ENCODE data around the gene MRPL50.

The MRPL50 gene

DNA sequence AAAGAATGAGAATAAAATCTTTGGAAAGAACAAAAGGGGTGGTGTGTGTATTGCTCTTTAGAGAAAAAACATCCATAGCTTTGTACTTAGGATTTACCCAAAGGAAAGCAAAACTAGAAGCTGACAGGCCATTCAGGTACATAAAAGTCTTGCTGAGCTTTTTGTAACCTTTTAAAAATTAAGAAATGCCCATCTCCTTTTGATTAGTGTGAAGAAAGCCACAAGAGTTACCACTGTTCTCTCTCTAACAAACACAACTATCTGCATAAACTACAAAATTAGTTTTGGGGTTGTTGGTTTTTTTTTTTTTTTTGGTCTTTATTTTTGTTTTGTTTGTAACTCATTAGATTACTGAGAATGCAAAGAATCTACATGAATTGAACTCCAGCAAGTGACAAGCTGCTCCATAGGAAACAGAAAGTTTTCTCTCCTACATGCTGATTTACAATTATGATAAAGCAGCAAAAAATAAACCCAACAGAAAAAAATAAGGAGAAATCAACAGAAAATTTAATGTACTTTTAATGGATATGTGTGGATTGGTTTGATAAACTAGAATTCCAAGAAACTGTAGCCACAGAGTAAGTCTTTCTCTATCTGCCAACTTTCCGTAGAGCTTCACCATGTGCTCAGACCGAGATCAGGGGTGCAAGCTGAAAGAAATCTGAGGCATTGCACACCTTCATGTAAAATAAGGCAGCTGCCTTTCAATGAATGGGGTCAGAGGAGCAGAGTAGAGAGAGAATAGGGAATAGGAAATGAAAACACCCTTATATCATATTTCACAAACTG is 25.9 kb downstream of the MRPL50 start:
- DNase-seq: no peak

DNA sequence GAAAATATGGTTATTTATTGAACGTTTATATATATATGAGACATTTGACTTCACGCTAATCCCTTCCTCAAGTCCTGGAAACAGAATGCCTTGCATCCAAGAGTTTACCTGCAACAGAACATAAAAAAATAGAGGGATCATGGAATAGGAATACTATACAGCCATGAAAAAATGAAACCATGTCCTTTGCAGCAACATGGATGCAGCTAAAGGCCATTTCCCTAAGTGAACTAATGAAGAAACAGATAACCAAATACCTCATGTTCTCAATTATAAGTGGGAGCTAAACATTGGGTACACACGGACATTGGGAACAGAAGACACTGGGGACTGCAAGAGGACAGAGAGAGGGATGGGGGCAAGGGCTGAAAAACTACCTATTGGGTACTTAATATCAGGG is 26.6 kb downstream of the MRPL50 start:
- DNase-seq: no peak

DNA sequence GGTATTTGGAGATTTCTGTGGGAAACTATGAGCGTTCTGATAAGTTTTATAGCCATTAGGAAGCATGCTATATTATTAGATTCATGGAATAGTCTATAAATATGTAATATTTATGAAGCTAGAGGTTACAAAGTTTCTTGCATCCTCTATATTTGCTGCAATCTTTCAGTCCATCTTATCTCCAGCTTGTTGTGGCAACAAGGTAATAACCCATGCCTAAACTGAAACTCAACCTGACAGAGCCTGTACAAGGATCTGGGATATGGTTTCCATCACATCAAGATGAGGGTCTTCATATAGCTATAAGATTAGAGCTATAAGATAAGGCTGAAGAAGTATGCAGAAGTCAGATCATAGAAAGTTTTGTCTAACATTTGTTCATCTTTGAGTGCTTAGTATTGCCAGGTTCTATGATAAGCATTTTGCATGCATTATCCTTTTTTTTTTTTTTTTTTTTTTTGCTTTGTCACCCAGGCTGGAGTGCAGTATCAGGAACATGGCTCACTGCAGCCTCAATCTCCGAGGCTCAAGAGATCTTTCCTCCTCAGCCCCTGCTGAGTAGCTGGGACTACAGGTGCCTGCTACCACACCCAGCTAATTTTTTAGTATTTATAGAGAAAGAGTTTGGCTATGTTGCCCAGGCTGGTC is 28.4 kb downstream of the MRPL50 start:
- no peak for DNase-seq

DNA sequence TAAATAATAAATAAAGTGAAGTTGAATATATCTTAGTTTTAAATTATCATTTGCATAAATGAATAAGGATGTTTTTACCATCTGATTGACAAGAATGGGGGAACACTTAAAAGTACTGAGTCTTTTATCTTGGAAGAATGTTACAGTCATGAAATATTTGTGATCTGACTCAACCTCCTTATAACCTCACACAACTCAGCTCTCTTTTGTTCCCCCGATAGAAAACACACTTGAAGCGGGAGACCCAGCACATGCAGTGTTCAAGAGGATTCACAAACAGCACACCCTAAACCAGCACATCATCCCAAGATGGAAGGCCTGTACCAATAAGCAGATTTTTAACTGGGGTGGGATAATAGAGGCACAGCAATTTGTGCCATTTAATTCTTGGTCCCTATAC is 29.1 kb downstream of the MRPL50 start:
- DNase-seq: peak; percentile 61

DNA sequence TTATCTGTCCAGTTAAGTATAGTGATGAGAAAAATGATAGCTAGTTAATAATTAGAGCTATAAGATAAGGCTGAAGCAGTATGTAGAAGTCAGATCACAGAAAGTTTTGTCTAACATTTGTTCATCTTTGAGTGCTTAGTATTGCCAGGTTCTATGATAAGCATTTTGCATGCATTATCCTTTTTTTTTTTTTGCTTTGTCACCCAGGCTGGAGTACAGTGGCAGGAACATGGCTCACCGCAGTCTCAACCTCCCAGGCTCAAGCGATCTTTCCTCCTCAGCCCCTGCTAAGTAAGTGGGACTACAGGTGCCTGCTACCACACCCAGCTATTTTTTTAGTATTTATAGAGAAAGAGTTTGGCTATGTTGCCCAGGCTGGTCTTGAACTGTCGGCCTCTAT is 31.1 kb downstream of the MRPL50 start:
- DNase-seq: no peak

DNA sequence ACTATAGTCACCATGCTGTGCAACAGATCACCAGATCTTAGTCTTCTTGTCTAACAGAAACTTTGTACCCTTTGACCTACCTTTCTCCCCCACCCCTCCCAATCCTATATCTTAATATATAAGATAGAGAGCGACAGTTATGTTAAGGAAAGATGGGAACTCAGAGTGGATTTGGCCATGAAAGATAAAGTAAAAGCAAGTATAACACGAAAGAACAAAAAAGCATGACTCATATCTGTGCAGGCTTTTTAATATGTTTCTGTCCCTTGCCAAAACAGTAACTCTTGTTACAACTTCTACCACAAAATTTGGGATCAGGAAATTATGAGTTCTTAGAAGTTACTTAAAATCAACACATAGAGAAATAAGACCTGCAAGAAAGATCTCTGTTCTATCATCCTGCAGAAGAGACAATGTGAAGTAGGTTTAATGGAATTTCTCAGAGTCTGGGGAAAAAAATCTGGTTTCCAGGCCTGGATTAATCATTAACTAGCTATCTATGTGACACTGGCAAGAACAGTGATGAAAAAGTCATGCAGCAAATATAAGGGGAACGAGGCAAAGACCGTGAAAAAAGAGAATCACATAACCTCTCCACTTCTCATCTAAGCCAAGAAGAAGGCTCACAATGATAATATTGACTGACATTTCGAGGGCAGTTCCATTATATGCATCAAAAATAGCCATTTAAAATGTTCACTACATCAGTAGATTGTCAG is 32.2 kb downstream of the MRPL50 start:
- peak; percentile 34 for DNase-seq

DNA sequence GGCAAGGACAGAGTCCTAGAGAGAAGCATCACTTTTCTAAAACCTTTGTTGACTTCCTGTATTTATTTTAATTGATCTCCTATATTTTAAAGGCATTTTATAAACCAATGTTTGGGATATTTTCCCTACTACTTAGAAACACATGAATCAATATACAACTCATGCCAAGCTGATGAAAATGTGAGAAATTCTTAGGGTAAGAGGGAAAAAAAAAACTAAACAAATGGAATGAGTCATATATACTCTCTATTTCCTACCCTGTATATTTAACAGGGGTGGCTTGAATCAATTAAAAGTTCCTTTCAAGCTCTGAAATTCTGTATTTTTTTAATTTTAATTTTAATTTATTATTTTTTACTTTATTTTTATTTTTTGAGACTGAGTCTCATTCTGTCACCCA is 33.2 kb downstream of the MRPL50 start:
- DNase-seq: peak; percentile 39

DNA sequence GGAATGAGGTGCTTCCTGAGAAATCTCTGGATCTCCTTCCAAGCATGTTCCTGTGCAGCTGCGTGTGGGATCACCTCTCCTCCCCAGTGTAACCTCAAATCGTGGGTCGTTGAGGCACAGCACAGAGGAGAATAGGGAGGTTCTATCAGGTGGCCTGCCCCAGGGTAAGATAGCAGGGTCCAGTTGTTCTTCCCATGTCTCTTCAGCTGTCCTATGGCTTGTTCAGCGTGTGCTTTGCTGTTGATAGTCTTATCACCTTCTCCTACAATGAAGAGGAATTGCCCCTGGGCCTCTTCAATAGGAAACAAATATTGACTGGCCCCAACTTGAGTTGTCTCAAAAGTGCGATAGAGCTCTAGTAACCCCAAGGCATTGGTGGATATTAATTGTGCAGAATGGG is 36.0 kb downstream of the MRPL50 start:
- no peak for DNase-seq

DNA sequence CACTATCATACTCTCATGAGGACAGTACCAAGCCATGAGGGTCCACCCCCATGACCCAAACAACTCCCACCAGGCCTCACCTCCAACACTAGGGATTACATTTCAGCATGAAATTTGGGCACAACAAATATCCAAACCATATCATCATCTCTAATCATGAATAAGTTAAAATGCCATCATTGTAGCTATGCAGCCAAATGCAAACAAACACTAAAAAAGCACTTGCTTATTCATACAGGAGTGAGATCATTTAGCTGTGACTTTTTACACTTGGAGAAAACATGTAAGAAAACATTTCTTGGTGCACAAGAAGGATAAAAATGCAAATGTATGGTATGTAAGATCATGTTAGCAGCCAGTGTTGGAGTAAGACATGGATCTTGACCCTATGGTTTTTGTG is 37.8 kb downstream of the MRPL50 start:
- DNase-seq: no peak

DNA sequence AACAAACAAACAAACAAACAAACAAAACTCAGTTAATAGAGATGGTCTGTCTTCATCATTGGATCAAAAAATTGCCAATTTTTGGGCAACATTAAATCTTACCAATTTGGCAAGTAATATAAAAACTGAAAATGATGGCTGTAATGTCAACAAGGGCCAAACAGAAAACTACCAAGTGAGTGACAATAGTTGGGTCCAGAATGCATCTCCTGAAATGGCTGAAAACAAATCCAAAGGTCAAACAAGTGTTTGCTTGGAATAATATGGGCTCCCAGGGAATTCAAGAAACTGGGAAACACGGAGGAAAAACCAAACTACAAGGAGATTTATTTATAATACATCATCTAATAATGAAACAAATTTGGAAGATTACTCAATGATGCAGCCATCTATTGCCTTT is 38.7 kb downstream of the MRPL50 start:
- DNase-seq: no peak

DNA sequence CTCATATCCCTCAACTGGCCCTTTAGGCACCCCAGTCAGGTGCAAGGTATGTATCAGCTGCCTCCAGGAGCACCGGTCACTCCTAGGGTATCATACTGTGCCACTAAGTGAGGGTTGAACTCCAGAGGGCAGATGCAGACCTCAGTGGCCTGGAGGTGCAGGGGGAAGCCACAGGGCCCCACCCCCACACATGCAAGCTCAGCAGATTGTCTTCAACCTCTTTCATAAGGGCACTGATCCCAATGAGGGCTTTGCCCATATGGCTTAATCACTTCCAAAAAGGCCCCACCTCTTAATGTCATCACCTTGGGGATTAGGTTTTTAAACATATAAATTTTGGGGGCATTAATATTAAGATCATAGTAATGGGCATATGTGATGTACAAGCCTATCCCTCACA is 41.8 kb downstream of the MRPL50 start:
- no peak for DNase-seq

DNA sequence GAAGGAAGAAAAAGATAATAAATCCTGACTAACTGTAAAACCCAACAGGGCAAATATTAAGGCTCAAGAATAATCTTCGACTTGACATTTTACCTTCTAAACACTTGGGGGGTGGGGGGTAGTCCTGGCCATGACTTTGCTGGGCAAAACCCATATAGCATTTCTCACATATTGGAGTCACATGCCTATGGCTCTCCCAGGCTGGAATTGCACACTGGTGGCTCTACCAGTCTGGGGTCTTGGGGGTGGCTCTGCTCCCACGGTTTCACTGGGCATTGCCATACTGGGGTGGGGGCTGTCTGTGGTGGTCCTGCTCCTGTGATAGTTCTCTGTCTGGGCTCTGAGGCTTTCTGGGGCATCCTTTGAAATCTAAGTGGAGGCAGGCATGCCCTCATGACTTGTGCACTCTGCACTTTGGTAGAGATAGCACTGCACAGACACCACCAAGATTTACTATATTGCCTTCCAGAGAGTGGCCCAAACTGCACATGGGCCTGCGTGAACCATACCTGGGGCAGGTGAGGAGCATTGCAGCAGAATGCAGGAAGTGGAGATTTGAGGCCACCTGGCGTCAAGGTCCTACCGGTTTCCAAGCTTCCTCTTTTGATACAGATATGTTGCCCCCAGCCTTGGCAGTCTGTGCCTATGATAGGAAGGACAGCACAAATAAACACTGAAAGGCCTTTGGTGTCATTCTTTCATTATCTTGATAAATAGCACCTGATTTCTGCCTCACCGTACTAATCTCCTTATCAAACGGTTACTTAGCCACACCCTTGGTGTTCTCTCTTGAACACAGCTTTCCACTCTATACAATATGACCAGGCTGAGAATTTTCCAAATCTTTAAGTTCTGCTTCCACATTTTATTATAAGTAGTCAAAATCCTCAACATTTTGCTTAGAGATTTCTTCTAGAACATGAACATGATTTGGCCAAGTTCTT is 43.4 kb downstream of the MRPL50 start:
- DNase-seq: no peak

DNA sequence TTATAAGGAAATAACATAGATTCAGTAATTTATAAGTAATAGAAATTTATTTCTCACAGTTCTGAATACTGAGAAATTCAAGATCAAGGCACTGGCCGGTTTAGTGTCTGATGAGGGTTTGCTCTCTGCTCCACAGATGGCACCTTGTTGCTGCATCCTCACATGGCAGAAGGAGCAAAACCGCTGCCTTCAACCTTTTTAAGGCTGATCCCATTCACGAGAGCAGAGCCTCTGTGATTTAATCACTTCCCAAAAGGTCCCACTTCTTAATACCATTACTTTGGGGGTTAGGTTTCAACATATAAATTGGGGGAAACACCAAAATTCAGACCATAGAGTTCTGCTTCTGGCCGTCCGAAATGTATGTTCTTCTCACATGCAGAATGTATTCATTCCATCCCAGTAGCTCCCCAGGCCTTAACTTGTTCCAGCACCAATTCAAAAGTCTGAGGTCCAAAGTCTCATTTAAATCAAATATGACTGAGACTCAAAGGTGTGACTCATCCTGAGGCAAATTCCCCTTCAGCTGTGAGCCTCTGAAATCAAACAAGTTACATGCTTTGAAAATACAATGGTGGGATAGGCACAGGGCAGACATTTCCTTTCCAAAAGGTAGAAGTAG is 44.2 kb downstream of the MRPL50 start:
- DNase-seq: no peak

DNA sequence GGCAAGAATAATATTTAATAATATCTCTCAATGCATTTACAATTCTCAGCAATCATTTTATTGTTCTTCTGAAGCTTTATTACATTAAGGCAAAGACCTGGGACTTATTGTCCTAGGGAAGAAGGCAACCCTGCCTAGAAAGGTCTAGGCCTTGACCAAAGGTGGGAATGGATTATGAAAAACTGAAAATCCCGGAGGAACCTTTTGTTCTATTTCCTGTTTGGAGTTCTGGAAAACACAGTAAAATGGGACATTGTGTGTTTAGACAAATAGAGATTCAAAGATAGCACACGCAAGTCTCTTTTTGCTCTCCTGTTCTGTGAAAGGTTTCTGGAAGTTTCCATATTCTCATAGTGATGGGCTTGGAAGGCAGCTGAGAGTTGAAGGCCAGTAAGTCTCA is 44.7 kb downstream of the MRPL50 start:
- no peak for DNase-seq

DNA sequence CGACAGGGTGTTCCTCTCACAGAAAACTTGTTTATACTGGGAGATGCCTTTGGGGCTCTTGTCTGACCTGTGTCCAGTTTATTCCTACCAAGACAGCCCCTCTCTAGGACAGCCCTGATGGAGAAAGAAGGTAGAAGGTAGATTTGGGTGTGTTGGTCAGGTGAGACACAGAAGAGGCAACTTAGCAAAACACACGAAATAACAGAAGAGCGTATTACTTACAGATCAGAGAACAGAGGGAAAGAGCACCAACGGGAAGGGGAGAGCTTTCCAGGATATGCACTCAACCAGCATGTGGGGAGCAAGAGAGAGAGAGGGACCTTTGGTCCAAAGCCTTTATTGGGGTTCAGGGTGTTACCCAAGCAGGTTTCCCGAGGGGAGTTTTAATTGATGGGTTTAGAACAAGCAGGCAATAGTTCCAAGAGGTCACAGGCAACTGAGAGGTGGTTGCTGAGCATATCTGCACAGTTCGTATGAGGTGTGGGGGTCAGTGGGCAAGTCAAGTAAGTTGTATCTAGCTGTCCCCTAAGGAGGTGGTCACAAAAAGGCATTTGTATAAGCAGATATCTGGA is 45.4 kb downstream of the MRPL50 start:
- no peak for DNase-seq

DNA sequence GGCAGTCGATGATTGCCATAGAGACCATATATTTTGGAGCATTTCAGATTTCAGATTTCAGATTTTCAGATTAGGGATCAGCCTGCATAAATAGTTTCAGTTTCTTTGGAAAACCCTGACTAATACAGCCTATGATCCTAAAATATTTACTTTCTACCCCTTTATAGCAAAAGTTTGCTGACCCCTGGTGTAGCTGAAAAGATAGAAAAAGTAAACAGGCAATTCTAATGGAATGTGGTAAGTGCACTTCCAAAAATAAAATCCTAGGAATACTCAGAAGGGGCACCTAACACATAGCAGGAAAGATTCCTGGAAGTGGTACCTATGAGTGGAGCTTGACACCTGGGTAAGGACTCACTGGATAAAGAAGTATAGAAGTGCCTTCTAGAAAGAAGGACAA is 48.1 kb downstream of the MRPL50 start:
- no peak for DNase-seq

DNA sequence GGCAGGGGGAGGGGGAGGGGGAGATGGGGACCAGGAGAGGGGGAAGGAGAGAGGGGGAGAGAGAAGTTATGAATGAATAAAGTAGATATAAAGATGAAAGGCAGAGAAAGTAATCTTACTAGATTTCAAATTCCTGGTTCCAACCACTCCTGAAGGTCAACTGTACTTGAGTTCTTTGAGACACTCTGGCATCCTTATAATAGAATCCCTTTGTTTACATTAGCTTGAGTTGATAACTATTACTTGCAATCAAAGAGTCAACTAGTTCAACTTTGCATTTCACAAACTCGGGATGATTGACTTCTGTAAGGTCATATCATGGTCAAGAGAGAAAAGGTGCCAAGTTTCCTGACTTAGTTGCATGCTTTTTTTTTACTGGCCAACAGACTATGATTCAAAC is 55.8 kb downstream of the MRPL50 start:
- no peak for DNase-seq

DNA sequence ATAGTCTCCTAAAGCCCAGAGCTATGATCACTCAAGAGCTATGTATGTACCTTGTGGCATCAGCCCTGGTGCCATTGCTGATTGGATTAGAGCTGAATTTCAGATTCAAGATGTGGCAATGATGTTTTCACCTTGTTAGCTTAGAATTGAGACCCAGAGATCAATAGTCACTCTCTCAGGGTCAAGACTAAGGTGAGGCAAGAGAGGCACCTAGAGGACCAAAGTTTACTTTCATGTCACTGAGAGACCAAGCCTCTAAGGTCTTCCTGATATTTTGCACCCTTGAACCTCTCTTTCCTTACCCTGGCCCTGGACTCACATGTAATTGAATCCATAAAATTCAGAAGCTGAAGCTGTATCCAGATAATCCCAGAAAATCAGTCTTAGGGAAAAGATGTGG is 56.5 kb downstream of the MRPL50 start:
- no peak for DNase-seq

Data from EL (cell line).